Measurements from ENCODE around the gene COL20A1. TPM values are rescaled to one million over a fixed set of nuclear protein-coding genes. Genes with fewer than 3 reads are reported as not detected.

COL20A1 gene
- total RNA-seq, 1 donor from 2014 or later: 0.25 TPM

- Mint-ChIP-seq H3K4me3 (no peak overlapping the region), H3K4me1 (no peaks in the 10 kb centered on the region), H3K27ac (no peak overlapping the region), H3K36me3 (peaks cover 2% of the 10 kb centered on the region), H3K27me3 (ENCODE audit: low read depth) (no peaks in the 10 kb centered on the region), H3K9me3 (no peaks in the 10 kb centered on the region)
- DNase-seq (ENCODE audit: low spot score in 2 of 2, unreplicated experiment in 2 of 2): no peak
- TF ChIP-seq CTCF (IDR thresholded peaks at IDR 0.05; ENCODE audit: unreplicated experiment): no peak
Observed at GRCh38 chr20:63280929-63281545, 11.9 kb upstream of the COL20A1 start.

- Mint-ChIP-seq H3K4me3 (no peak overlapping the region), H3K27me3 (ENCODE audit: low read depth) (no peaks in the 10 kb centered on the region), H3K36me3 (peaks cover 2% of the 10 kb centered on the region), H3K4me1 (no peaks in the 10 kb centered on the region), H3K27ac (no peak overlapping the region), H3K9me3 (no peaks in the 10 kb centered on the region)
- no peak for TF ChIP-seq CTCF (IDR thresholded peaks at IDR 0.05; ENCODE audit: unreplicated experiment)
- no peak for DNase-seq (ENCODE audit: low spot score in 2 of 2, unreplicated experiment in 2 of 2)
Observed at GRCh38 chr20:63281742-63282665, 11.0 kb upstream of the COL20A1 start.

- H3K9me3 Mint-ChIP-seq: no peaks in the 10 kb centered on the region
- no peak overlapping the region for H3K27ac Mint-ChIP-seq
- H3K36me3 Mint-ChIP-seq: peaks cover 2% of the 10 kb centered on the region
- DNase-seq (ENCODE audit: low spot score in 2 of 2, unreplicated experiment in 2 of 2): no peak
- H3K4me1 Mint-ChIP-seq: no peaks in the 10 kb centered on the region
- no peaks in the 10 kb centered on the region for H3K27me3 Mint-ChIP-seq (ENCODE audit: low read depth)
- H3K4me3 Mint-ChIP-seq: no peak overlapping the region
- no peak for TF ChIP-seq CTCF (IDR thresholded peaks at IDR 0.05; ENCODE audit: unreplicated experiment)
Observed at GRCh38 chr20:63282946-63283345, 10.0 kb upstream of the COL20A1 start.

- H3K27me3 Mint-ChIP-seq (ENCODE audit: low read depth): no peaks in the 10 kb centered on the region
- H3K27ac Mint-ChIP-seq: no peak overlapping the region
- no peak for DNase-seq (ENCODE audit: low spot score in 2 of 2, unreplicated experiment in 2 of 2)
- H3K36me3 Mint-ChIP-seq: peaks cover 2% of the 10 kb centered on the region
- H3K4me1 Mint-ChIP-seq: no peaks in the 10 kb centered on the region
- H3K9me3 Mint-ChIP-seq: no peaks in the 10 kb centered on the region
- no peak overlapping the region for H3K4me3 Mint-ChIP-seq
- TF ChIP-seq CTCF (IDR thresholded peaks at IDR 0.05; ENCODE audit: unreplicated experiment): no peak
Observed at GRCh38 chr20:63283397-63284082, 9.4 kb upstream of the COL20A1 start.

GRCh38 chr20:63284083-63284440 is 8.9 kb upstream of the COL20A1 start:
- no peak overlapping the region for H3K4me3 Mint-ChIP-seq
- peaks cover 4% of the 10 kb centered on the region for H3K36me3 Mint-ChIP-seq
- no peak overlapping the region for H3K27ac Mint-ChIP-seq

More at GRCh38 chr20:63284083-63284440, 8.9 kb upstream of the COL20A1 start:
- DNase-seq (ENCODE audit: low spot score in 2 of 2, unreplicated experiment in 2 of 2): no peak
- no peaks in the 10 kb centered on the region for H3K9me3 Mint-ChIP-seq
- TF ChIP-seq CTCF (IDR thresholded peaks at IDR 0.05; ENCODE audit: unreplicated experiment): no peak
- no peaks in the 10 kb centered on the region for H3K4me1 Mint-ChIP-seq
- no peaks in the 10 kb centered on the region for H3K27me3 Mint-ChIP-seq (ENCODE audit: low read depth)
